Fibroblast of skin of left biceps (primary cell): ENCODE results near the gene PHF5A.
"Not testable (repeated sequence)": the region's sequence is repeated elsewhere in the genome, so short reads cannot be mapped to it uniquely, and the experiment has no call there.

Experiments used
- DNase-seq, 2 experiments: peaks; one replicate each; pipeline ENCODE4 v3.0.0-alpha.2; 2013; ENCODE audit warnings: low read depth in 2 of 2

Gene PHF5A

GRCh38 chr22:41447435-41448188, 20.9 kb downstream of the PHF5A start:
- no peak for DNase-seq

- peak; percentile 88 to 89 for DNase-seq
Measured at GRCh38 chr22:41446639-41447434, 21.7 kb downstream of the PHF5A start, which contains the start of gene TOB2. TSS of gene TOB2 (minus strand) at chr22:41446801. CDS start at chr22:41437345, 9,456 bp downstream.

GRCh38 chr22:41446057-41446501, 22.4 kb downstream of the PHF5A start:
- DNase-seq: no peak

GRCh38 chr22:41445129-41446056, 23.1 kb downstream of the PHF5A start:
- no peak for DNase-seq

GRCh38 chr22:41444360-41445128, 23.9 kb downstream of the PHF5A start:
- DNase-seq: peak; percentile 93

- no peak for DNase-seq
Measured at GRCh38 chr22:41442240-41442792, 26.2 kb downstream of the PHF5A start.

- not testable (repeated sequence) for DNase-seq
Measured at GRCh38 chr22:41440511-41440910, 28.0 kb downstream of the PHF5A start.

GRCh38 chr22:41437198-41437597, 31.3 kb downstream of the PHF5A start:
- DNase-seq: no peak

GRCh38 chr22:41436322-41437113, 32.0 kb downstream of the PHF5A start:
- no peak for DNase-seq

GRCh38 chr22:41435560-41435959, 32.9 kb downstream of the PHF5A start:
- DNase-seq: no peak

- not testable (repeated sequence) for DNase-seq
Measured at GRCh38 chr22:41434361-41435003, 34.0 kb downstream of the PHF5A start.

- not testable (repeated sequence) for DNase-seq
Measured at GRCh38 chr22:41433480-41433879, 35.0 kb downstream of the PHF5A start.

GRCh38 chr22:41431656-41432055, 36.8 kb downstream of the PHF5A start:
- DNase-seq: no peak

GRCh38 chr22:41429951-41430332, 38.5 kb downstream of the PHF5A start:
- no peak for DNase-seq

- no peak for DNase-seq
Measured at GRCh38 chr22:41429232-41429950, 39.1 kb downstream of the PHF5A start.

- DNase-seq: no peak
Measured at GRCh38 chr22:41425660-41426365, 42.7 kb downstream of the PHF5A start.

GRCh38 chr22:41418717-41419116, 49.8 kb downstream of the PHF5A start:
- DNase-seq: no peak
